CD4-positive, alpha-beta T cell treated with Interleukin-17A for 4 hours (primary cell): ENCODE results near the gene FAM227B.
"Not testable (repeated sequence)": the region's sequence is repeated elsewhere in the genome, so short reads cannot be mapped to it uniquely, and the experiment has no call there.

Experiments
- DNase-seq: peaks from one replicate; pipeline ENCODE4 v3.0.0-alpha.2; 2020; ENCODE audit warnings: mixed read lengths

FAM227B gene

DNA sequence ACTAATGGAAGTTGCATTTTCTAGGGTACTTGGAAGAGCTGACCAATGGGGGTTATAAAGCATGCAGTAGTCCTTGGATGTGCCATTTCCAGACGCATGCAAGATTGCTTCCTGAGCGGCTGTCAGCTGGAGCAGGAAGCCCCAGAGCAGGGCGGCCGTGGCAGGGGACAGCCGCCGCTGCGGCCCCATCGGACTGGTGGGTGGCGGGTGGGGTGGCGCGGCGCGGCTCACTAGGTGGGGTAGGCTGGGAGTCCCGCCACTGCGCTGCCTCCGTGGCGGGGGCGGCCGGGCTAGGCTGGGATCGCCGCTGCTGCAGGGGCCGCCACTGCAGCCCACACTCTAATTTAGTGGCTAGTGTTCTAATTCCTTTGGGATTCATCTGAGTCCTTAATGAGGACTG is 254.1 kb downstream of the FAM227B start:
- no peak for DNase-seq

- no peak for DNase-seq
These were observed 259.2 kb downstream of the FAM227B start for GRCh38 chr15:49361370-49361769.

DNA sequence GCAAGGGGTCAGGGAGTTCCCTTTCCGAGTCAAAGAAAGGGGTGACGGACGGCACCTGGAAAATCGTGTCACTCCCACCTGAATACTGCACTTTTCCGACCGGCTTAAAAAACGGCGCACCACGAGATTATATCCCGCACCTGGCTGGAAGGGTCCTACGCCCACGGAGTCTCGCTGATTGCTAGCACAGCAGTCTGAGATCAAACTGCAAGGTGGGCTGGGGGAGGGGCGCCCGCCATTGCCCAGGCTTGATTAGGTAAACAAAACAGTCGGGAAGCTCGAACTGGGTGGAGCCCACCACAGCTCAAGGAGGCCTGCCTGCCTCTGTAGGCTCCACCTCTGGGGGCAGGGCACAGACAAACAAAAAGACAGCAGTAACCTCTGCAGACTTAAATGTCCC is 266.2 kb downstream of the FAM227B start:
- DNase-seq: not testable (repeated sequence)

DNA sequence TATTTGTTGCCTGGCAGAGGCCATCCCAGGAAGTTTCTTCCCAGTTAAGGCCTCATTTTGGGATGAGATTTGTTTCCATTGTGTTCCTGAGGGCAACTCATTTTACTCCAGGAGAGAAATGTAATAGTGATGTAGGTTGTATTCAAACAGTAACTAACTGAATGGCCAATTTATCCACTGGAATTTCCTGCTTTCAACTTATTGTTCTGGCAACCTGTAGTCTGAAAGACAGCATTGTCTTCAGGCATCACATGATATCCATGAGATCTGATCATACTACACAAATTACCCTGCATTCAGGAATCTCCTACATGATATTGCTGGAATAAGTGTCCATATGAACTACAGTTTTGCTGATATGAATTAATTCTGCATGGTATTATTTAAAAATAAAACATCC is 277.1 kb downstream of the FAM227B start:
- no peak for DNase-seq

DNA sequence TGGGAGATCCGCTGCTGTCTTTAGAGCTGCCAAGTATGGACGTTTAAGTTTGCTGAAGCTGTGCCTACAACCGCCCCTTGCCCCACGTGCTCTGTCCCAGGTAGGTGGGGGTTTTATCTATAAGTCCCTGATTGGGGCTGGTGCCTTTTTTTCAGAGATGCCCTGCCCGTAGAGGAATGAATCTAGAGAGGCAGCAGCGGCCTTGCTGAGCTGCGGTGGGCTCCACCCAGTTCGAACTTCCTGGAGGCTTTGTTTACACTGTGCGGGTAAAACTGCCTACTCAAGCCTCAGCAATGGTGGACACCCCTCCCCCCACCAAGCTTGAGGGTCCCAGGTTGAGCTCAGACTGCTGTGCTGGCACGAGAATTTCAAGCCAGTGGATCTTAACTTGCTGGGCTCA is 281.0 kb downstream of the FAM227B start:
- DNase-seq: no peak

DNA sequence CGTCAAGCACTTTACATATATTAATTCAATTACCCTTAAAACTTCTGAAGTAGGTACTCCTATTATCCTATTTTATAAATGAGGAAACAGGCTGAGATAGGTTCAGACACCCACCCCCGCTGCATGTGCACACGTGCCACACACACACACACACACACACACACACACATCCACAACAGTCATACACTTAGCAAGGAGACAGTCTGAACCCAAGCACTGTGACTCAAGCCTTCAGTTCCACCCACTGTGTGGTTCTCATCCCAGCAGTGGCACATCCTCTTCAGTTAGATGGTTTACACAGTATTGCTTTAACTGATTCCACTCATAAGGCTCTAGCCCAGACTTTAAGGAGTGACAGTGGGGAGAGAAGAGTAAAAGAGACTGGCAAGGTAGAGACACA is 288.7 kb downstream of the FAM227B start:
- DNase-seq: no peak

GRCh38 chr15:49331442-49331841 is 289.2 kb downstream of the FAM227B start:
- no peak for DNase-seq

DNA sequence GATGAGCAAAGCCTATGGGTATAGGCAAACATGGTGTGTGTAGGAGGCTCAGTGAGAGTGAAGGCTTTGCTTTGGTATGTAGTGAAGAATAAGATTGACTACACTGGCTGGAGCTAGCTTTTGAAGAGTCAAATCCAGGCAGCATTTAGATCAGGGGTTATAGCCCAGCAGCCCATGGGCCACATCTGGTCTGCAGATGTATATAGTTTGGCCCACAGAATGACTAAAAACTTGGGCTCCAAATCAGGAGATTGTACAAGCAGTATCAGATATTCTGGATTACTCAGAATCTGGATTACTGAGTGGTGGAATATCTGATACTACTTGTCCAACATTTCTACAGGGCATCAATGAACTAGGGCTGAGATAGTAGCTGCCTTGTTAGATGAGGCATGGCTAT is 290.5 kb downstream of the FAM227B start:
- no peak for DNase-seq

- DNase-seq: no peak
These were observed 291.7 kb downstream of the FAM227B start for GRCh38 chr15:49328941-49329340.

DNA sequence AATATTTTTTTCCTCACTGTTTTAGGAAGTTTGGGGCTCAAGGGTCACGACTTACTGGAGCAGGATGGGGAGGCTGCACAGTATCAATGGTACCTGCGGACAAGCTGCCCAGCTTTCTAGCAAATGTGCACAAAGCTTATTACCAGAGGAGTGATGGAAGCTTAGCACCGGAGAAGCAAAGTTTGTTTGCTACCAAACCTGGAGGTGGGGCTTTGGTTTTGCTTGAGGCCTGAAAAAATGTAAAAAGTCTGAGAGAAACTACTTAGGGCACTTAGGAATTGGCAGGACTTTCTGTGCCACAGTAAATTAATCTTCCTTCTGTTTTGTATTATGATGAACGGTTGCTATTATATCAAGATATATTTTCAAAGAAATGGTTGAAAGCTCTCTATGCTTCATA is 292.7 kb downstream of the FAM227B start:
- no peak for DNase-seq

DNA sequence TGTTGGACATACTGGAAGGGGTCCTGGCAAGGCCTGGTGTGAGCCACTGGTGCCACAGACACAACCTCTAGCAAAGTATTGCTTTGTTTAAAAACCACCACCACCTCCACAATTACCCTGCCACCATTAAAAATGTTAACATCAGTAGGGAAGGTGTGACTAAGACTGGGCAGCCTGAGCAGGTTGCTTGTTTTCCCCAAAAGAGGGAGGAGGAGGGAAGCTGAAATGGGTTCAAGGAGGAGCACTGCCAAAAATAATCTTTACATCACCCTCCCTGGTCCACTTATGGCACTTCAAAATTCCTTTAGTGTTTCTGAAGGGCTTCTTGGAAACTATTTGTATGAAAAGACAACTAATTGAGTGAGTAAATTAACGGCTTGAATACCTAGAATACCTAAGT is 297.4 kb downstream of the FAM227B start:
- no peak for DNase-seq

DNA sequence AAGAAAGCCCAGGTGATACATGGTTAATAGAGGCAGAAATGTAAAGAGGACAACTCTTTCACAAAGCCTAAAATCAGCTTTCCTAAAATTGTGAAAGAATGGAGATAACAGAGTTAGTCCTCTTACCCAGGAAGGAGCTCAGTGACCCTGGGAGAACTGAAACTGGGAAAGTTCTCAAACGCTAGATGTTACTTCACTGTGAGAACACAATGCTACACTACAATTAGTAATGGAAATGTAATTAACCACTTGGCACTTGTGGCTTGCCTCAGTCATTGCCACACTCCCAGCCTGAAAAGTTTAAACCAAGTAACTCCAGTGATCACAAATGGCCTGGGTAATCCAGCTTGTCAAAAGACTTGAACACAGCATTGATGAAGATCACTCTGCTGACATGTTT is 300.3 kb downstream of the FAM227B start:
- DNase-seq: no peak

- DNase-seq: no peak
These were observed 305.2 kb downstream of the FAM227B start for GRCh38 chr15:49315391-49315823.

DNA sequence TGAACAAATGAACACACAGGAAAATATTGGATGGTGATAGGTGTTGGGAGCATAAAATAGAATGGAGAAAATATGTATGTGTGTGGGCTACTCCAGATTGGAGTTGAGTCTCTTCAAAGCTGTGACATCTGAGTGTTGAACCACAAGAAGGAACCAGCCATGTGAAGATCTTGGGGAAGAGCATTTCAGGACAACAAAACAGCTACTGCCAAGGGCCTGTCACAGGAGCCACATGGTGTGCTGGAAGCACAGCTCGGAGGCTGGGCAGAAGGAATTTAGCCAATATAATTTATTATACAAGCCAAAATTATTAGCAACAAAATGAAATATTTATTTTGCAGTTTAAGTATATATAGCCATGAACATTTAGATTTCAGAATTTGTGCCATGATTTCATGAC is 305.9 kb downstream of the FAM227B start:
- DNase-seq: no peak

- DNase-seq: no peak
These were observed 307.0 kb downstream of the FAM227B start for GRCh38 chr15:49313650-49314049.

- DNase-seq: no peak
These were observed 310.7 kb downstream of the FAM227B start for GRCh38 chr15:49309889-49310288.

- no peak for DNase-seq
These were observed 311.9 kb downstream of the FAM227B start for GRCh38 chr15:49308686-49309085.

GRCh38 chr15:49306551-49306950 is 314.1 kb downstream of the FAM227B start:
- no peak for DNase-seq

- DNase-seq: no peak
These were observed 317.6 kb downstream of the FAM227B start for GRCh38 chr15:49303003-49303402.

DNA sequence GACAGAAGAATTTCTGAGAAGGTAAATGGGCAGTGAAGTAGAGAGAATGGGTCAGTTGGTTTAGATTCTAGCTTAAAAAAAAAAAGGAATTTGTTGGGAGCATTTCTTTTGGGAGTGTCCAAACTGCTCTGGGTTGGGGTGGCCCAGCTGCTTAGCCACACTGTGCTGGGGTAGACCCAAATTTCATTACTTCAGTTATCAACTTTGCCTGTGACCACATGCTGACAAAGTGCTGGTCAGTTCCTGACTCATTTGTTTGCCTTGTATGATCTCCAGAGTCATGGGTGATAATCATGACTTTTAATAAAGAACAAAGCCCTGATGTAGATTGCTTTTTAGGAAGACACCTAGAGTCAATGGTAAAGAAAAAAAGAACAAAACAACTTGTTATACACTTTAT is 319.1 kb downstream of the FAM227B start:
- DNase-seq: no peak

DNA sequence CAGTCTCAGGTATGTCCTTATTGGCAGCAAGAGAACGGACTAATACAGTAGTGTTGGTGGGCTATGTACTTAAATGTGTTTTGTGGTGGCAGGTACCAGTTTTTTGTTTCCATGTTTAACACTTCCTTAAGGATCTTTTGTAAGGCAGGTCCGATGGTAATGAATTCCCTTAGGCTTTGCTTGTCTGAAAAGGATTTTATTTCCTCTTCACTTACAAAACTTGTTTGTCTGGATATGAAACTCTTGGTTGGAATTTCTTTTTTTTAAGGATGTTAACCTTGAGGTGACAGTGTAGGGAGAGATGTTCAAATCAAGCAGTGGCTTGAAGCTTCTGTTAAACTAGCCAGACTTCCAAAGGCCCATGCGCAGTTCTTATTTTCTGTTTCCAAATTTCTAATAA is 319.8 kb downstream of the FAM227B start:
- no peak for DNase-seq

DNA sequence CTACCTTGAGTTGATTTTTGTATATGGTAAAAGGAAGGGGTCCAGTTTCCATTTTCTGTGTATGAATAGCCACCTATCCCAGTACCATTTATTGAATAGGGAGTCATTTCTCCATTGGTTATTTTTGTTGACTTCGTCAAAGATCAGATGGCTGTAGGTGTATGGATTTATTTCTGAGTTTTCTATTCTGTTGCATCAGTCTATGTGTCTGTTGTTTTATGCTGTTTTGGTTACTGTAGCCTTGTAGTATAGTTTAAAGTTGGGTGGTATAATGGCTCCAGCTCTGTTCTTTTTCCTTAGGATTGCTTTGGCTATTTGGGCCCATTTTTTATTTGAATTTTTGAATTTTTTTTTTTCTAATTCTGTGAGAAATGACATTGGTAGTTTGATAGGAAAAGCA is 323.0 kb downstream of the FAM227B start:
- DNase-seq: no peak

- no peak for DNase-seq
These were observed 324.4 kb downstream of the FAM227B start for GRCh38 chr15:49296258-49296657.

DNA sequence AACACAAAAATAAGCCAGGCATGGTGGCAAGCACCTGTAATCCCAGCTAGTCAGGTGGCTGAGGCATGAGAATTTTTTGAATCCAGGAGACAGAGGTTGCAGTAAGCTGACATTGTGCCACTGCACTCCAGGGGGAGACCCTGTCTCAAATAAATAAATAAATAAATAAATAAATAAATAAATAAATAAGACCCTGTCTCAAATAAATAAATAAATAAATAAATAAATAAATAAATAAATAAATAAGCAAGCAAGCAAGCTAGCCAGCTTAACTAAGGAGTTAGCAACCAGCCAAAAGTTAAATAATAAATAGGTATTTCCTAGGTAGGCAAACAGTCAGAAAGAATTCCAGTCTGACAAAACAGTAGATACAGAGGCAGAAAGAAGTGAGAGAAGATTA is 326.7 kb downstream of the FAM227B start:
- DNase-seq: no peak

DNA sequence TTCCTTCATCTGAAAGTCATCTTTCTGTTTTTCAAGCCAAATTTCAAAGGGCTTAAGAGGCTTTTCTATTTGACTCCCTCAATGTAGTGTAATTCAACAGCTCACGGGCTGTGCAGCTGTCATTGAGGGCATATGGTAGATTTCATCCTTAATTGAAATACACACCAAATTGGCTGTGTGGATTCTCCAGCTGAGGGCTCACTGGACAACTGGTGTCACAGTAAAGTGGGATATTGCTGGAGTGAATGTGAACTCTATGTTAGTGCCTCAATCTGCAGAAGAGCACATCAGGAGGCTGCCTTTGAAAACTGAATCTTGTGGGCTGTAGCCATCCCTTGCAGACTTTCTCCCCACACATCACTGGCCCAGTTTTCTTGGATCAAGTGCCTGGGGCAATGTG is 330.4 kb downstream of the FAM227B start:
- DNase-seq: no peak

GRCh38 chr15:49288391-49288790 is 332.2 kb downstream of the FAM227B start:
- no peak for DNase-seq
